ENCODE data around the gene ZNF536. TPM values are rescaled to one million over a fixed set of nuclear protein-coding genes. Genes with fewer than 3 reads are reported as not detected.

Gene ZNF536
- total and polyA plus RNA-seq, 2 of the 4 experiments (the other 2 are of a cell fraction): not detected

GRCh38 chr19:30530751-30531150 is 158.6 kb downstream of the ZNF536 start:
- in situ Hi-C loops (cut with MboI; ENCODE audit: low sequenced_read_pairs): no loop called here

More at GRCh38 chr19:30530751-30531150, 158.6 kb downstream of the ZNF536 start:
- no peak overlapping the region for H2BK15ac ChIP-seq (ENCODE audit: low read depth, low read length)
- DNase-seq: no peak
- H2BK20ac ChIP-seq (ENCODE audit: low read depth, low read length): no peak overlapping the region
- BruUV-seq (replicated peaks): no TSS peak
- POLR2A ChIA-PET (ENCODE audit: unreplicated experiment): no interaction called here
- no peaks in the 10 kb centered on the region for H3K27me3 ChIP-seq (ENCODE audit: control insufficient read depth, insufficient read depth, low read length)
- H4K5ac ChIP-seq (ENCODE audit: low read depth, low read length): no peak overlapping the region
- ATAC-seq (ENCODE audit: low read depth): no peak
- no peak overlapping the region for H3K4me2 ChIP-seq (ENCODE audit: low read depth, low read length)
- TF ChIP-seq USF2 (IDR thresholded peaks at IDR 0.05; ENCODE audit: low read depth, low read length) (no peak), ELK1 (IDR thresholded peaks at IDR 0.05; ENCODE audit: borderline replicate concordance, low read depth, low read length) (no peak), RFX5 (IDR thresholded peaks at IDR 0.05; ENCODE audit: low read depth, low read length) (no peak), RCOR1 (IDR thresholded peaks at IDR 0.05; ENCODE audit: insufficient replicate concordance, low read length) (no peak), FOS (IDR thresholded peaks at IDR 0.05; ENCODE audit: low read depth, low read length) (no peak), MAZ (IDR thresholded peaks at IDR 0.05; ENCODE audit: borderline replicate concordance, low read depth, low read length) (no peak), CHD1 (IDR thresholded peaks at IDR 0.05; ENCODE audit: low read depth, low read length) (no peak), NFE2L2 (IDR thresholded peaks at IDR 0.05; ENCODE audit: low read depth, low read length) (no peak)
- intact Hi-C loops (cut with micrococcal nuclease): no loop called here
- no peaks in the 10 kb centered on the region for H3K79me1 ChIP-seq (ENCODE audit: low read depth in 1 of 2, low read length in 2 of 2)
- no peak overlapping the region for H3K23ac ChIP-seq (ENCODE audit: low read depth, low read length)
- no peak overlapping the region for H3K27ac ChIP-seq (ENCODE audit: insufficient read depth, low read length)
- no peak overlapping the region for H3K14ac ChIP-seq (replicated peaks; ENCODE audit: low read depth, low read length)
- H3K56ac ChIP-seq (ENCODE audit: extremely low read depth, insufficient read depth, low read length): no peak overlapping the region
- no peak overlapping the region for H3K18ac ChIP-seq (ENCODE audit: low read depth, low read length)
- H2BK120ac ChIP-seq (ENCODE audit: low read depth, low read length): no peak overlapping the region
- H2AK9ac ChIP-seq (replicated peaks; ENCODE audit: low read depth, low read length, poor library complexity): no peak overlapping the region
- peaks cover 13% of the 10 kb centered on the region; the same call in 1 of the 2 replicates for H3K9me3 ChIP-seq (ENCODE audit: control insufficient read depth, insufficient read depth, low read length)
- no peaks in the 10 kb centered on the region for H4K20me1 ChIP-seq (ENCODE audit: insufficient read depth, low read length)
- no peaks in the 10 kb centered on the region for H3K9me1 ChIP-seq (ENCODE audit: insufficient read depth, low read length)
- no peak overlapping the region for H2AFZ ChIP-seq (replicated peaks; ENCODE audit: low read length, poor library complexity)
- dilution Hi-C loops (cut with HindIII; ENCODE audit: low sequenced_read_pairs, unreplicated experiment): no loop called here
- WGBS, 2 experiments (ENCODE audit: extremely low coverage in 2 of 2, insufficient read length in 1 of 2): no CpG with 5 or more reads among the region's 6 CpGs
- CTCF ChIA-PET: interaction anchor here (0.6 kb wide), 1 partner anchor 1667 kb away, joined by 3 read pairs; no protein-coding TSS in a partner anchor
- no peak overlapping the region for H2AK5ac ChIP-seq (ENCODE audit: low read depth, low read length)
- H3K4me3 ChIP-seq (ENCODE audit: insufficient read depth, low read depth, low read length): no peak overlapping the region
- no peak overlapping the region for H3K4ac ChIP-seq (ENCODE audit: low read depth, low read length)
- no peaks in the 10 kb centered on the region for H3K36me3 ChIP-seq (ENCODE audit: control insufficient read depth, insufficient read depth, low read length)
- no peak overlapping the region for H3K9ac ChIP-seq (ENCODE audit: low read depth, low read length)
- no peak overlapping the region for H2BK5ac ChIP-seq (ENCODE audit: low read depth, low read length, poor library complexity, severe bottlenecking)
- H4K91ac ChIP-seq (ENCODE audit: insufficient read depth, low read depth, low read length): no peak overlapping the region
- H4K8ac ChIP-seq (ENCODE audit: low read depth in 2 of 2, low read length in 2 of 2): no peak overlapping the region
- no peaks in the 10 kb centered on the region for H3K4me1 ChIP-seq (ENCODE audit: control insufficient read depth, insufficient read depth, low read length)

All from IMR-90 (cell line).